ENCODE results near the gene REXO1.

REXO1 gene

GRCh38 chr19:1865172-1866010, 17.1 kb upstream of the REXO1 start:
- H3K4me3 ChIP-seq (ENCODE audit: low read depth, low read length) = peak overlapping the region; percentile 93
- no peak overlapping the region for H3K27ac ChIP-seq (ENCODE audit: low read depth, low read length)
- no peak overlapping the region for H2AFZ ChIP-seq (ENCODE audit: low read length, unreplicated experiment)
- H3K79me2 ChIP-seq (ENCODE audit: control insufficient read depth, insufficient read depth, low read length, unreplicated experiment) = peaks cover 27% of the 10 kb centered on the region
- no peaks in the 10 kb centered on the region for H3K27me3 ChIP-seq (ENCODE audit: insufficient read depth, low read length)
- H3K36me3 ChIP-seq (ENCODE audit: insufficient read depth, low read length) = no peaks in the 10 kb centered on the region
- H3K4me1 ChIP-seq (ENCODE audit: control insufficient read depth, insufficient read depth, low read length, unreplicated experiment) = peaks cover 9% of the 10 kb centered on the region

- Histone ChIP-seq H3K4me3 (ENCODE audit: low read depth, low read length) (peak overlapping the region; percentile 93), H3K27me3 (ENCODE audit: insufficient read depth, low read length) (no peaks in the 10 kb centered on the region), H3K79me2 (ENCODE audit: control insufficient read depth, insufficient read depth, low read length, unreplicated experiment) (peaks cover 35% of the 10 kb centered on the region), H3K4me1 (ENCODE audit: control insufficient read depth, insufficient read depth, low read length, unreplicated experiment) (peaks cover 15% of the 10 kb centered on the region), H3K27ac (ENCODE audit: low read depth, low read length) (peak overlapping the region; percentile 88), H3K36me3 (ENCODE audit: insufficient read depth, low read length) (no peaks in the 10 kb centered on the region), H2AFZ (ENCODE audit: low read length, unreplicated experiment) (peak overlapping the region; percentile 97)
Measured at GRCh38 chr19:1864480-1865171, 16.3 kb upstream of the REXO1 start.

GRCh38 chr19:1863638-1864479, 15.6 kb upstream of the REXO1 start:
- peaks cover 43% of the 10 kb centered on the region for H3K79me2 ChIP-seq (ENCODE audit: control insufficient read depth, insufficient read depth, low read length, unreplicated experiment)
- H3K4me1 ChIP-seq (ENCODE audit: control insufficient read depth, insufficient read depth, low read length, unreplicated experiment) = peaks cover 22% of the 10 kb centered on the region
- H3K27me3 ChIP-seq (ENCODE audit: insufficient read depth, low read length) = no peaks in the 10 kb centered on the region
- no peaks in the 10 kb centered on the region for H3K36me3 ChIP-seq (ENCODE audit: insufficient read depth, low read length)
- H3K4me3 ChIP-seq (ENCODE audit: low read depth, low read length) = peak overlapping the region; percentile 93
- H3K27ac ChIP-seq (ENCODE audit: low read depth, low read length) = peak overlapping the region; percentile 88
- H2AFZ ChIP-seq (ENCODE audit: low read length, unreplicated experiment) = peak overlapping the region; percentile 97

GRCh38 chr19:1863328-1863637, 15.0 kb upstream of the REXO1 start, which contains the start of gene KLF16:
Gene KLF16, minus strand, starts transcription at chr19:1863579. Its CDS starts 82 bp downstream, at chr19:1863497.
- H3K4me1 ChIP-seq (ENCODE audit: control insufficient read depth, insufficient read depth, low read length, unreplicated experiment) = peaks cover 22% of the 10 kb centered on the region
- peak within 1 kb of the TSS; percentile 97 for H2AFZ ChIP-seq (ENCODE audit: low read length, unreplicated experiment)
- H3K36me3 ChIP-seq (ENCODE audit: insufficient read depth, low read length) = no peaks in the 10 kb centered on the region
- no peaks in the 10 kb centered on the region for H3K27me3 ChIP-seq (ENCODE audit: insufficient read depth, low read length)
- H3K79me2 ChIP-seq (ENCODE audit: control insufficient read depth, insufficient read depth, low read length, unreplicated experiment) = peaks cover 48% of the 10 kb centered on the region
- H3K4me3 ChIP-seq (ENCODE audit: low read depth, low read length) = peak within 1 kb of the TSS; percentile 95
- peak within 1 kb of the TSS; percentile 88 for H3K27ac ChIP-seq (ENCODE audit: low read depth, low read length)

- peaks cover 54% of the 10 kb centered on the region for H3K79me2 ChIP-seq (ENCODE audit: control insufficient read depth, insufficient read depth, low read length, unreplicated experiment)
Measured at GRCh38 chr19:1862424-1863327, 14.4 kb upstream of the REXO1 start.

GRCh38 chr19:1862068-1862423, 13.8 kb upstream of the REXO1 start:
- Histone ChIP-seq H3K4me1 (ENCODE audit: control insufficient read depth, insufficient read depth, low read length, unreplicated experiment) (peaks cover 27% of the 10 kb centered on the region), H3K79me2 (ENCODE audit: control insufficient read depth, insufficient read depth, low read length, unreplicated experiment) (peaks cover 61% of the 10 kb centered on the region)

More at GRCh38 chr19:1862424-1863327, 14.4 kb upstream of the REXO1 start:
- Histone ChIP-seq H3K27me3 (ENCODE audit: insufficient read depth, low read length) (no peaks in the 10 kb centered on the region), H3K36me3 (ENCODE audit: insufficient read depth, low read length) (no peaks in the 10 kb centered on the region), H3K4me3 (ENCODE audit: low read depth, low read length) (peak overlapping the region; percentile 95), H3K27ac (ENCODE audit: low read depth, low read length) (peak overlapping the region; percentile 58; the same call in 1 of the 2 replicates), H2AFZ (ENCODE audit: low read length, unreplicated experiment) (no peak overlapping the region), H3K4me1 (ENCODE audit: control insufficient read depth, insufficient read depth, low read length, unreplicated experiment) (peaks cover 24% of the 10 kb centered on the region)

GRCh38 chr19:1861599-1862031, 13.3 kb upstream of the REXO1 start:
- Histone ChIP-seq H2AFZ (ENCODE audit: low read length, unreplicated experiment) (no peak overlapping the region), H3K79me2 (ENCODE audit: control insufficient read depth, insufficient read depth, low read length, unreplicated experiment) (peaks cover 64% of the 10 kb centered on the region), H3K4me3 (ENCODE audit: low read depth, low read length) (peak overlapping the region; percentile 95), H3K36me3 (ENCODE audit: insufficient read depth, low read length) (no peaks in the 10 kb centered on the region), H3K27me3 (ENCODE audit: insufficient read depth, low read length) (no peaks in the 10 kb centered on the region), H3K4me1 (ENCODE audit: control insufficient read depth, insufficient read depth, low read length, unreplicated experiment) (peaks cover 28% of the 10 kb centered on the region), H3K27ac (ENCODE audit: low read depth, low read length) (peak overlapping the region; percentile 58)

More at GRCh38 chr19:1862068-1862423, 13.8 kb upstream of the REXO1 start:
- Histone ChIP-seq H3K27me3 (ENCODE audit: insufficient read depth, low read length) (no peaks in the 10 kb centered on the region), H3K36me3 (ENCODE audit: insufficient read depth, low read length) (no peaks in the 10 kb centered on the region), H2AFZ (ENCODE audit: low read length, unreplicated experiment) (no peak overlapping the region), H3K27ac (ENCODE audit: low read depth, low read length) (peak overlapping the region; percentile 58), H3K4me3 (ENCODE audit: low read depth, low read length) (peak overlapping the region; percentile 95)

- Histone ChIP-seq H3K27me3 (ENCODE audit: insufficient read depth, low read length) (no peaks in the 10 kb centered on the region), H3K4me3 (ENCODE audit: low read depth, low read length) (peak overlapping the region; percentile 95), H2AFZ (ENCODE audit: low read length, unreplicated experiment) (no peak overlapping the region), H3K27ac (ENCODE audit: low read depth, low read length) (peak overlapping the region; percentile 62), H3K4me1 (ENCODE audit: control insufficient read depth, insufficient read depth, low read length, unreplicated experiment) (peaks cover 34% of the 10 kb centered on the region), H3K79me2 (ENCODE audit: control insufficient read depth, insufficient read depth, low read length, unreplicated experiment) (peaks cover 70% of the 10 kb centered on the region), H3K36me3 (ENCODE audit: insufficient read depth, low read length) (no peaks in the 10 kb centered on the region)
Measured at GRCh38 chr19:1860821-1861598, 12.7 kb upstream of the REXO1 start.

GRCh38 chr19:1860042-1860775, 11.9 kb upstream of the REXO1 start:
- H3K79me2 ChIP-seq (ENCODE audit: control insufficient read depth, insufficient read depth, low read length, unreplicated experiment) = peaks cover 72% of the 10 kb centered on the region
- H3K27ac ChIP-seq (ENCODE audit: low read depth, low read length) = peak overlapping the region; percentile 62
- H3K4me3 ChIP-seq (ENCODE audit: low read depth, low read length) = peak overlapping the region; percentile 95
- H2AFZ ChIP-seq (ENCODE audit: low read length, unreplicated experiment) = no peak overlapping the region
- H3K36me3 ChIP-seq (ENCODE audit: insufficient read depth, low read length) = no peaks in the 10 kb centered on the region
- H3K27me3 ChIP-seq (ENCODE audit: insufficient read depth, low read length) = no peaks in the 10 kb centered on the region
- H3K4me1 ChIP-seq (ENCODE audit: control insufficient read depth, insufficient read depth, low read length, unreplicated experiment) = peaks cover 40% of the 10 kb centered on the region
